ENCODE measurements around the gene LIPI.

DNA sequence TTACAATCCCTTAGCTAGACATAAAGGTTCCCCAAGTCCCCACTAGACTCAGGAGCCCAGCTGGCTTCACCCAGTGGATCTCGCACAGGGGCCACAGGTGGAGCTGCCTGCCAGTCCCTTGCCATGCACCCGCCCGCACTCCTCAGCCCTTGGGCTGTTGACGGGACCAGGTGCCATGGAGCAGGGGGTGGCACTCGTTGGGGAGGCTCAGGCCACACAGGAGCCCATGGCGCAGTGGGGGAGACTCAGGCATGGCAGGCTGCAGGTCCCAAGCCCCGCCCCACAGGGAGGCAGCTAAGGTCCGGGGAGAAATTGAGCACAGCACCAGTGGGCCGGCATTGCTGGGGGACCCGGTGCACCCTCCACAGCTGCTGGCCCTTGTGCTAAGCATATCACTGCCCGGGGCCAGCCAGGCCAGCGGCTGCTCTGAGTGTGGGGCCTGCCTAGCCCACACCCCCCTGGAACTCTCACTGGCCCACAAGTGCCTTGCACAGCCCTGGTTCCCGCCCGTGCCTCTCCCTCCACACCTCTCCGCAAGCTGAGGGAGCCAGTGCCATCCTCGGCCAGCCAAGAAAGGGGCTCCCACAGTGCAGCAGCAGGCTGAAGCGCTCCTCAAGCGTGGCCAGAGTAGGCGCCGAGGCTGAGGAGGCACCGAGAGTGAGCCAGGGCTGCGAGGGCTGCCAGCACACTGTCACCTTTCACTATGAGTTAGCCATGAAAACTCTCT is 117.8 kb downstream of the LIPI start:
- TF ChIP-seq, protein P1, sequence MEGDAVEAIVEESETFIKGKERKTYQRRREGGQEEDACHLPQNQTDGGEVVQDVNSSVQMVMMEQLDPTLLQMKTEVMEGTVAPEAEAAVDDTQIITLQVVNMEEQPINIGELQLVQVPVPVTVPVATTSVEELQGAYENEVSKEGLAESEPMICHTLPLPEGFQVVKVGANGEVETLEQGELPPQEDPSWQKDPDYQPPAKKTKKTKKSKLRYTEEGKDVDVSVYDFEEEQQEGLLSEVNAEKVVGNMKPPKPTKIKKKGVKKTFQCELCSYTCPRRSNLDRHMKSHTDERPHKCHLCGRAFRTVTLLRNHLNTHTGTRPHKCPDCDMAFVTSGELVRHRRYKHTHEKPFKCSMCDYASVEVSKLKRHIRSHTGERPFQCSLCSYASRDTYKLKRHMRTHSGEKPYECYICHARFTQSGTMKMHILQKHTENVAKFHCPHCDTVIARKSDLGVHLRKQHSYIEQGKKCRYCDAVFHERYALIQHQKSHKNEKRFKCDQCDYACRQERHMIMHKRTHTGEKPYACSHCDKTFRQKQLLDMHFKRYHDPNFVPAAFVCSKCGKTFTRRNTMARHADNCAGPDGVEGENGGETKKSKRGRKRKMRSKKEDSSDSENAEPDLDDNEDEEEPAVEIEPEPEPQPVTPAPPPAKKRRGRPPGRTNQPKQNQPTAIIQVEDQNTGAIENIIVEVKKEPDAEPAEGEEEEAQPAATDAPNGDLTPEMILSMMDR (IDR thresholded peaks at IDR 0.05; ENCODE audit: borderline replicate concordance, extremely low read depth, low read length, poor library complexity, severe bottlenecking), result no peak
- no peak for TF ChIP-seq EZH2 (IDR thresholded peaks at IDR 0.05; ENCODE audit: borderline replicate concordance, low read depth, low read length, severe bottlenecking)

All from DND-41 (cell line).